ENCODE measurements around the gene GCLC.

DNA sequence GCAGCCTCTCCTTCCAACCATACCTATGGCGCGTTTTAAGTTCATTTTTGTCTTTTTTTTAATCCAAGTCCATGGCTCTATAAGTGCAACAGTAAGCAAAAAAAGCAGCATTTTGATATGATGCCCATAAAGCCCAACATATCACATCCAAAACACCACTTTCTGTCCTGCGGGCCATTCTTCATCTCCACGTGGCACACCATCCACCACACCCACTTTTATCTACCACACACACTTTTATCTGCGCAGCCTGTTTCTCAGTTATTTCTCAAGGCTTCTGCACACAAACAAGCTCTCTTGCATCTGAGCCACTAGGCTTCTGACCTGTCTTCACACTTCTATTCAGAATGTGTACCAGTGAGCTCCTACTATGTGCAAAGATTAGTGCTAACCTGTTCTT lies 5.3 kb downstream of the GCLC start:
- TF ChIP-seq, protein P1, sequence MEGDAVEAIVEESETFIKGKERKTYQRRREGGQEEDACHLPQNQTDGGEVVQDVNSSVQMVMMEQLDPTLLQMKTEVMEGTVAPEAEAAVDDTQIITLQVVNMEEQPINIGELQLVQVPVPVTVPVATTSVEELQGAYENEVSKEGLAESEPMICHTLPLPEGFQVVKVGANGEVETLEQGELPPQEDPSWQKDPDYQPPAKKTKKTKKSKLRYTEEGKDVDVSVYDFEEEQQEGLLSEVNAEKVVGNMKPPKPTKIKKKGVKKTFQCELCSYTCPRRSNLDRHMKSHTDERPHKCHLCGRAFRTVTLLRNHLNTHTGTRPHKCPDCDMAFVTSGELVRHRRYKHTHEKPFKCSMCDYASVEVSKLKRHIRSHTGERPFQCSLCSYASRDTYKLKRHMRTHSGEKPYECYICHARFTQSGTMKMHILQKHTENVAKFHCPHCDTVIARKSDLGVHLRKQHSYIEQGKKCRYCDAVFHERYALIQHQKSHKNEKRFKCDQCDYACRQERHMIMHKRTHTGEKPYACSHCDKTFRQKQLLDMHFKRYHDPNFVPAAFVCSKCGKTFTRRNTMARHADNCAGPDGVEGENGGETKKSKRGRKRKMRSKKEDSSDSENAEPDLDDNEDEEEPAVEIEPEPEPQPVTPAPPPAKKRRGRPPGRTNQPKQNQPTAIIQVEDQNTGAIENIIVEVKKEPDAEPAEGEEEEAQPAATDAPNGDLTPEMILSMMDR (IDR thresholded peaks at IDR 0.05): no peak
- no peak for TF ChIP-seq POLR2A (IDR thresholded peaks at IDR 0.05)
- TF ChIP-seq POLR2AphosphoS5 (IDR thresholded peaks at IDR 0.05): no peak
